IPS-20b (cell line): ENCODE data around the gene IRF2BP2.

Experiments used
- H3K27ac ChIP-seq: one replicate; pipeline ENCODE4 v1.5.1; 2013; ENCODE audit warnings: low read length
- H3K27me3 ChIP-seq: 2 replicates; pipeline ENCODE4 v1.6.1; 2013; ENCODE audit warnings: mild to moderate bottlenecking, low read length, inconsistent platforms; ENCODE audit not compliant: insufficient read depth
- H3K36me3 ChIP-seq: 2 replicates; pipeline ENCODE4 v1.6.1; 2013; ENCODE audit warnings: low read depth, mild to moderate bottlenecking, inconsistent platforms, low read length, moderate library complexity; ENCODE audit not compliant: insufficient read depth
- H3K4me1 ChIP-seq: 2 replicates; pipeline ENCODE4 v1.6.1; 2013; ENCODE audit warnings: mild to moderate bottlenecking, control low read depth, inconsistent platforms, low read length, moderate library complexity; ENCODE audit not compliant: insufficient read depth
- H3K4me3 ChIP-seq: 2 replicates; pipeline ENCODE4 v1.5.1; 2013; ENCODE audit warnings: mild to moderate bottlenecking, low read length, inconsistent platforms
- H3K9ac ChIP-seq: 2 replicates; pipeline ENCODE4 v1.6.1; 2013; ENCODE audit warnings: low read depth, mild to moderate bottlenecking, inconsistent platforms, low read length, moderate library complexity
- H3K9me3 ChIP-seq: 2 replicates; pipeline ENCODE4 v1.6.1; 2013; ENCODE audit warnings: mild to moderate bottlenecking, low read depth, low read length, inconsistent platforms; ENCODE audit not compliant: insufficient read depth

IRF2BP2 gene

DNA sequence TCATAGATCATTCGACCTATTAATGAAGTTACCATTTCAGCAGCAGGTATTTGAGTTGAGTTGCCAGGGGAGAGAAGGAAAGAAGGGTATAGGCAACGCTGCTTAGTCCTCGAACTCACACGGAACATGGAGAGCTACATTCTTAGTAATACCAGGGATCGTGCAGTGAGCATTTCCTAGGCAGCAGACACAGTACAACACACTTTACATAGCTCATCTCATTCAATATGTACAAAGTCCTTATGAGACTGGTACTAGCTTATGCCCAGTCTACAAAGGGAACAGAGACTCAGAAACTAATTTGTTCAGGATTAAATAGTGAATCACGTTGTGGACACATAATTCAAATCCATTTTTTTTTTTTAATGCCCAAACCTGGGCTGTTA, 25.6 kb downstream of the IRF2BP2 start:
- no peak overlapping the region for H3K27ac ChIP-seq
- H3K4me3 ChIP-seq, result no peak overlapping the region
- no peak overlapping the region for H3K9ac ChIP-seq

DNA sequence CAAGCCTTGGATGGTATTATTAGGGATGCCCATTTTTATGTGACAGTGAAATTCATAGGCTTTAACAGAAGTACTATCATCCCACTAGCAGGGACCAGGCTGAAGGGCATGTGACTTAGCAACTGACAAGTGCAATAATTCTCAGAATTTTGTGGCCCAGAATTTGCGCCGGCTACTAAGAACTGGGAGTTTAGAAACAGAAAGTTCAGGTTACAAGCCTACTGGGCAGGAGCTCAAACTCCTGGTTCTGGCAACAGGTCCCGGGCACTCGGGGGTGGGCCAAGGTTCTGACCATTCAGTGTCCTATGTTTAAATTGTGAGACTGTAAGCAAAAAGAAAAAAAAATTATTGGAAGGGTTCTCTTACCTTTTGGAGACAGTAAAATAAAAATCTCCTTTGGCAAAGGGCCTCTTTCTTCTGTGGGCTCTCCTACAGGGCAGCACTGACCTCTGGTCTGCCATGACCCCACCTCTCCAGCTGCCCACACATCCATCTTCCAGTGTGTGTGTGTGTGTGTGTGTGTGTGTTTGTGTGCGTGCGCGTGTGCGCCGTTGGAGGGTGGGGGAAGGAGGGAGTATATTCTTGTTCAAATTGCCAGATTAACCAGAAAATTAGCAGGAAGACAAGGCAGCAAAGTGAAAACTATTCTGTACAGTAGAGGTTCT, 26.1 kb downstream of the IRF2BP2 start:
- Histone ChIP-seq H3K27me3 (no peaks in the 10 kb centered on the region), H3K9me3 (no peaks in the 10 kb centered on the region), H3K9ac (no peak overlapping the region), H3K4me3 (no peak overlapping the region), H3K36me3 (no peaks in the 10 kb centered on the region), H3K4me1 (no peaks in the 10 kb centered on the region), H3K27ac (no peak overlapping the region)

More for the DNA sequence above, 25.6 kb downstream of the IRF2BP2 start:
- Histone ChIP-seq H3K9me3 (no peaks in the 10 kb centered on the region), H3K36me3 (no peaks in the 10 kb centered on the region), H3K27me3 (no peaks in the 10 kb centered on the region), H3K4me1 (no peaks in the 10 kb centered on the region)

DNA sequence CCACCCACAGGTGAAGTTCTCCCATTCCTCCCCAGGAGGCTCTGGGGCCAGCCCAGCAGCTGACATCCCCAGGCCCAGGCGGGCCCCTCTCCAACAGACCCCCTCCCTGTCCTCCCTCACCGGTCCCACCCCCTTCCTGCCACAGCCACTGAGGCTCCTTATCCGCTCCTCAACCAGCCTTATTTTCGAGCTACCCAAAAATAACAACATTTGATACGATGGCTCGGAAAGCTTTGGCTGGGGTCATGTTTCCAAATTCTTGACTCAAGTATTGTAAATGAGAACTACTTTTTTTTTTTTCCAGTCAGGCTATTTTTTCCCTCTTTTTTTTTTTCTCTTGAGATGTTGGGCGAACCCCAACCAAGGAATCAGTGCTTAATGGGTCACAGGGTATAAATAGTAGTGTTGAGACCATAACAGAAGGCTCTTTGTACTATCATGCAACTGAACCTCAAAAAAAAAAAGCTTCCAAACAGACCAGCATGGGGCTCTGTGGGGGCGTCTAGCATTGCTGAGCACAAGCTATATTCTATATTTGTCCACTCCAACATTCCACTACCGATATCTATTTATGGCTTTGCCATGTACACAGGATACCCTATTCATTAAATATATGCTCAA, 27.2 kb downstream of the IRF2BP2 start:
- H3K4me1 ChIP-seq, result no peaks in the 10 kb centered on the region
- no peaks in the 10 kb centered on the region for H3K9me3 ChIP-seq
- no peak overlapping the region for H3K9ac ChIP-seq
- no peak overlapping the region for H3K27ac ChIP-seq
- no peaks in the 10 kb centered on the region for H3K36me3 ChIP-seq
- no peak overlapping the region for H3K4me3 ChIP-seq
- H3K27me3 ChIP-seq, result no peaks in the 10 kb centered on the region

DNA sequence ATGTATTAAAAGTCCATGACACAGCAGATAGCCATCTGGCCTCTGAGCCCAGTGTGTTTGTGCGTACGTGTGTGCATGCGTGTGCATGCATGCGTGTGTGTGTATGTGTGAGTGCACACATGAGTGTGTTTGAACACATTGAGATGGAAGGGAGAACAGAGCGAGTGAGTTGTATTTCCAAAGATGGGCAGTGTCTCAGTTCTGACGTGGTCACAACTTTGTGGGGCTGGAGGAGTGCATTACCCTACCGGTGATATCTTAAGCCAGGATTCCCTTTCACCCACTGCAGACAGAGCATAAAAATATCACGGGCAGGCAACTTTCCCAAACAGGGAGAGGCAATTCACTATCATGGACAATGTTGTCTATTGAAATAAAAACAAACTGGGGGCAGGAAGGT, 27.8 kb downstream of the IRF2BP2 start:
- no peaks in the 10 kb centered on the region for H3K4me1 ChIP-seq
- H3K36me3 ChIP-seq, result no peaks in the 10 kb centered on the region
- H3K27ac ChIP-seq, result no peak overlapping the region
- H3K4me3 ChIP-seq, result no peak overlapping the region
- H3K9me3 ChIP-seq, result no peaks in the 10 kb centered on the region
- no peaks in the 10 kb centered on the region for H3K27me3 ChIP-seq
- no peak overlapping the region for H3K9ac ChIP-seq

DNA sequence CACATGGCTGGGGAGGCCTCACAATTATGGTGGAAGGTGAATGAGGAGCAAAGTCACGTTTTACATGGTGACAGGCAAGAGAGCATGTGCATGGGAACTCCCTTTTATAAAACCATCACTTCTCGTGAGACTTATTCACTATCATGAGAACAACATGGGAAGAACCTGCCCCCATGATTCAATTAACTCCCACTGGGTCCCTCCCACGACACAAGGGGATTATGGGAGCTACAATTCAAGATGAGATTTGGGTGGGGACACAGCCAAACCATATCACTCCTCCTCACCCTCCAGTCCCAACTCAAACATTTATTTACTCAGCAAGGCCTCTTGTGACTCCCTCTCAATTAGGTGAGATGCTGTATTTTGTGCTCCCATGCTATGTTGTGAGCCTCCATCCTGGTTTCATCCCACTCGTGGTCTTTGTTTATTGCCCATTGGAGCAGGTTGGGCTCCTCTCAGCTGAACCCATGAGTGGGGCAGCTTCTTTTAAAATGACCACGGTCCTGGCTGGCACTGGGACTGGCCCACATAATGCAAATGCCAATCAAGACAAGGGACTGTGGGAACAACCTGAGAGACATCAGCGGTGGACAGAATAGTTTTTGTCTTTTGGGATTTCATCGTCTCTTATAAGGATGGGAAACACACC, 28.8 kb downstream of the IRF2BP2 start:
- H3K4me3 ChIP-seq, result no peak overlapping the region
- no peaks in the 10 kb centered on the region for H3K27me3 ChIP-seq
- no peaks in the 10 kb centered on the region for H3K4me1 ChIP-seq
- H3K27ac ChIP-seq, result no peak overlapping the region
- H3K36me3 ChIP-seq, result no peaks in the 10 kb centered on the region
- H3K9me3 ChIP-seq, result no peaks in the 10 kb centered on the region
- H3K9ac ChIP-seq, result no peak overlapping the region

DNA sequence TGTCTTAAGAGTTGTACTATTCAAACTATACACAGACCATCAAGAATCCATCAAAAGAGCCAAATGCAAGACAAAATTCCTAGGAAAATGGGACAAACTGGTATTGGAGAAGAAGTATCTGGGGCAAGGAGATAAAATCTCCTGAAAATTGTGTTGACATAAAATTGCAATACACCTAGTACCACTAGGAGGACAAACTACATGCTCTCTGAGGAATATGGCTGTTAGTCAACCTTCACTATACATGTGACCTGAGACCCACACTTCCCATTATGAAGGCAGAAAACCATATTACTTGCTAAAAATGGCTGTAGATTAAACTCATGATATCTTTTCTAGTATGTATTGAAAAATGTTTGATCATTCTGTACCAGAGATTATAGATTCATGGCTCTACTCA, 30.0 kb downstream of the IRF2BP2 start:
- no peaks in the 10 kb centered on the region for H3K27me3 ChIP-seq
- no peak overlapping the region for H3K27ac ChIP-seq
- no peak overlapping the region for H3K9ac ChIP-seq
- H3K4me1 ChIP-seq, result no peaks in the 10 kb centered on the region
- H3K4me3 ChIP-seq, result no peak overlapping the region
- H3K9me3 ChIP-seq, result no peaks in the 10 kb centered on the region
- H3K36me3 ChIP-seq, result no peaks in the 10 kb centered on the region

DNA sequence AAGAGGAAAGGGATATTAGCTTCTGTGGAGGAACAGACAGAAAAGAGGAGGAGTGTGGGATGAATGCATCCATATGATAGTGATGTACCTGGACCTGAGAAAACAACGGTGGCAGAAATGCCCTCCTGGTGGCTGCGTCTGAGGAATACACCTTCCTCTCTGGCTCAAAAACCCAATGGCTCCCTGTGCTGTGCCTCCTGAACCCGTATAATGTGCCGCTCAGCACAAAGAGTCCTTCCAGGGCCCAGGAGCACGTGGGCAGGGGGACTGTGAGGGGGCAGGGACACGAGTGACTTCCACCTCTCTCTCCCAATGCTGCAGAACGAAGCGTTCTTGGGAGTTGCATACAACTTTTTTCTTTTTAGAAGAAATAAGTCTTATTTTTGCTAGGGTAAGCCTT, 31.2 kb downstream of the IRF2BP2 start:
- no peaks in the 10 kb centered on the region for H3K27me3 ChIP-seq
- no peak overlapping the region for H3K9ac ChIP-seq
- no peak overlapping the region for H3K4me3 ChIP-seq
- no peaks in the 10 kb centered on the region for H3K4me1 ChIP-seq
- H3K36me3 ChIP-seq, result no peaks in the 10 kb centered on the region
- no peak overlapping the region for H3K27ac ChIP-seq
- no peaks in the 10 kb centered on the region for H3K9me3 ChIP-seq

DNA sequence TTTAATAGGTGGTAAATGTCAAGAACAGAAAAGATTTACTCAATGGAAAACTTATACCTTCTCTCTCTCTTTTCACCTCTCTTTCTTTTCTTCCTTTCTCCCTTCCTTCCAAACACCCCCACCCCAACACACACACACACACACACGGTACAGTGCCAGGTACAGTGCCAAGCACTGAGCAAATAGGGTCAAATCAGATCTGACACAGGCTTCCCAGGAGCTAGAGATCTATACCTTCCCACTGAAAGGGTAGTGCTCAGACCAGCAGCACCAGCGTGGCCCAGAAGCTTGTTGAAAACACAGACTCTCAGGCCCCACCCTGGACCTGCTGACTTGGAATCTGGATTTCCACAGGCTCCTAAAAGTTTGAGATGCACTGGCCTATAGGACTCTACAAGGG, 31.9 kb downstream of the IRF2BP2 start:
- H3K36me3 ChIP-seq, result no peaks in the 10 kb centered on the region
- H3K9me3 ChIP-seq, result no peaks in the 10 kb centered on the region
- no peak overlapping the region for H3K9ac ChIP-seq
- no peak overlapping the region for H3K4me3 ChIP-seq
- H3K4me1 ChIP-seq, result no peaks in the 10 kb centered on the region
- no peak overlapping the region for H3K27ac ChIP-seq
- H3K27me3 ChIP-seq, result no peaks in the 10 kb centered on the region

DNA sequence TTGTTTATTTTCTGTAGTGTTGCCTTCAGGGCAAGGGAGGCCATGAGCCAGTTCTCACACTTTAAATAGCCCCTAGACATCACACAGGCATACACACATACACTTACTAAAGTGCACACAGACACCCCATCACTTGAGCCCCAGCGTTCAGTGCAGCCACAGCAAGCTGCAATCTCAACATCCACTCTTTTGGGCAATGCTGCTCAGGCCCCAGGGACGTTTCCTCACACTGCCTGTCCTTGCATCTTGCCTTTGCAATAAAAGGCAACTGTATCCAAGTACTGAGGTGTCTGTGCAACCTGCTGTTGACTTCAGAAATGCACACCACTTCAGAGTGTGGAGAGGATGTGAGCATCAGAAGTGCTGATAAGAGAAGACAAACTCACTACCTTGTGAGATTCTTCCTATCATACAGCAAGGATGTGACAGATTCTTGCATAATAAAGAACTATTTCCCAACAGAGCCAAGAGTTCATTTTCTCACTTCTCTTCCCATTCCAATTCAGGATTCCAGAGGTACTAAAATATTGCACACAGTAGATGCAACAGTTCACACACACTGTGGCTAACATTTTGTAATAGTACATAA, 36.2 kb downstream of the IRF2BP2 start:
- no peaks in the 10 kb centered on the region for H3K4me1 ChIP-seq
- H3K9me3 ChIP-seq, result no peaks in the 10 kb centered on the region
- H3K9ac ChIP-seq, result no peak overlapping the region
- H3K36me3 ChIP-seq, result no peaks in the 10 kb centered on the region
- no peak overlapping the region for H3K4me3 ChIP-seq
- no peak overlapping the region for H3K27ac ChIP-seq
- H3K27me3 ChIP-seq, result no peaks in the 10 kb centered on the region

DNA sequence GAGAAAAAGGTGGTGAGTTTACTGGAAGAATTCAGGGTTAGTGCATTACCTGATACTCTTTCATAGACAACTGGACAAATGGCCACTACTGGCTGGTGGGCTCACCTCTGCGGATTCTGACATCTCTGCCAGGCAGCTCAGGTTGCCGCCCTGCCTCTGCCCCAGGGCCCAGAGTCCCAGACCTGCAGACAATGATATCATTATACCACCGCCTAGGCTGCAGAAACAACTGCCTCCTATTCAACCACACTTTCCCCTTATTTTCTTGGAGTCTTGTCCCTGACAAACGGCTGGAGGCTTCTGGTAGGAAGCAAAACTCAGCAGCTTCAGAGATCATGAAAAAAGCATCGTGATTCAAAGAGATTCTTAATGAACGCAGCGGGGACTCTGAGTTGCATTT, 37.0 kb downstream of the IRF2BP2 start:
- no peaks in the 10 kb centered on the region for H3K9me3 ChIP-seq
- H3K9ac ChIP-seq, result no peak overlapping the region
- no peaks in the 10 kb centered on the region for H3K36me3 ChIP-seq
- H3K4me1 ChIP-seq, result no peaks in the 10 kb centered on the region
- no peak overlapping the region for H3K27ac ChIP-seq
- no peak overlapping the region for H3K4me3 ChIP-seq
- no peaks in the 10 kb centered on the region for H3K27me3 ChIP-seq

DNA sequence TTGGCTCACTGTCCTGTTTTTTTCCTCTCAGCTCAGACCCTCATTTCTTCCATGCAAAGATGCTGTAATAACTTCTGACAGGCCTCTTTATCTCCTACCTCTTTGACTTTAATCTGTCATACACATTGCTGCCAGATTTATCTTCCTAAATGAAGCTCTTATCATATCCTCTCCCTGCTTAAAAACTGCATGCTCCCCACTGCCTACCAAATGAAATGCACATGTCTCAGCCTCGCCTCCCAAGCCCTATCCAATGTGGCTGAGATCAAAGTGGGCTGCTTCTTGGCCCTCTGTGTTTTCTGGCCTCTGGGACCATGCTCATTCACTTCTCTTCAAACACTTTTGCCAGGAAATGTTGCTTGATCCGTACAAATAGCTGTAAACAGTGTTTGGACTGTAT, 38.3 kb downstream of the IRF2BP2 start:
- Histone ChIP-seq H3K27ac (no peak overlapping the region), H3K4me1 (no peaks in the 10 kb centered on the region), H3K36me3 (no peaks in the 10 kb centered on the region), H3K9me3 (no peaks in the 10 kb centered on the region), H3K9ac (no peak overlapping the region), H3K4me3 (no peak overlapping the region), H3K27me3 (no peaks in the 10 kb centered on the region)
